Jurkat, Clone E6-1 (cell line): ENCODE measurements around the gene CPM.
"Not testable (repeated sequence)": the region's sequence is repeated elsewhere in the genome, so short reads cannot be mapped to it uniquely, and the experiment has no call there.

ENCODE experiments used
- DNase-seq: peaks from one replicate; pipeline ENCODE4 v3.0.0-alpha.2; 2011; ENCODE audit warnings: low read depth, low spot score
- H3K4me3 ChIP-seq: 2 replicates; pipeline ENCODE4 v1.5.1; 2011; ENCODE audit warnings: mild to moderate bottlenecking, low read length, control low read depth, moderate library complexity

Gene CPM

DNA sequence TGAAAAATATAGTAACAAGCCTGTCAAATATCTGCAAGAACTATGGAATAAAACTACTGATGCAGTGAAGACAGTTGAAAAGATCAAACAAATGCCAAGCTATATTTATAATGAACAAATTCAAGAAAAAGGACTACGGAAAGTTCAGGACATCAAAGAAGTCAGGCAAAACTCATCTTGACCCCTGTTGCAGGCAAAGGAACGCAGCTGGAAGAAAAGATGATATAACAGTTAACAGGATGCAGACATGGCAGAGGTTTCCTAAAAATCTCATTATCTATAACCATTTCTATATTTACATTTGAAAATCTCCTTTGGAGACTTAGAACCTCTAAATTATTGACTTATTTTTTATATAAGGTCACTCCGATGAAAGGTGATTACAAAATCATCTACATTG is 90.8 kb downstream of the CPM start:
- DNase-seq = no peak
- no peak overlapping the region for H3K4me3 ChIP-seq

DNA sequence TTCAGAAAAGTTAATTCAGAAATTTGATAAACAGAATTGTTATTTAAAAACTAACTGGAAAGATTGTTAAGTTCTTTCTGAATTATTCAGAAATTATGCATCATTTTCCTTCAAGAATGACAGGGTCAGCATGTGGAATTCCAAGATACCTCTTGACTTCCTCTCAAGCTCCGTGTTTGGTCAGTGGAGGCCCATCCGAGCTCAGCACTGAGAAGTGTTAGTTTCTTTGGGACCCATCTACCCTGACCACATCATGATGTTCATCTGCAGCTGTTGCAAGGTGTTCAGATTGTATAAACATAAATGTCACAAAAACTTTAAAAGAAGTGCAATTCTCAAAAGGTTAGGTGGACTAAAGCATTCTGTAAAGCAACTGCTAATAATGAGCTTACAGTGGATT is 91.3 kb downstream of the CPM start:
- no peak for DNase-seq

GRCh38 chr12:68841175-68841574 is 91.8 kb downstream of the CPM start:
- H3K4me3 ChIP-seq, DNase-seq: not testable (repeated sequence)

More for the DNA sequence above, 91.3 kb downstream of the CPM start:
- no peak overlapping the region for H3K4me3 ChIP-seq

DNA sequence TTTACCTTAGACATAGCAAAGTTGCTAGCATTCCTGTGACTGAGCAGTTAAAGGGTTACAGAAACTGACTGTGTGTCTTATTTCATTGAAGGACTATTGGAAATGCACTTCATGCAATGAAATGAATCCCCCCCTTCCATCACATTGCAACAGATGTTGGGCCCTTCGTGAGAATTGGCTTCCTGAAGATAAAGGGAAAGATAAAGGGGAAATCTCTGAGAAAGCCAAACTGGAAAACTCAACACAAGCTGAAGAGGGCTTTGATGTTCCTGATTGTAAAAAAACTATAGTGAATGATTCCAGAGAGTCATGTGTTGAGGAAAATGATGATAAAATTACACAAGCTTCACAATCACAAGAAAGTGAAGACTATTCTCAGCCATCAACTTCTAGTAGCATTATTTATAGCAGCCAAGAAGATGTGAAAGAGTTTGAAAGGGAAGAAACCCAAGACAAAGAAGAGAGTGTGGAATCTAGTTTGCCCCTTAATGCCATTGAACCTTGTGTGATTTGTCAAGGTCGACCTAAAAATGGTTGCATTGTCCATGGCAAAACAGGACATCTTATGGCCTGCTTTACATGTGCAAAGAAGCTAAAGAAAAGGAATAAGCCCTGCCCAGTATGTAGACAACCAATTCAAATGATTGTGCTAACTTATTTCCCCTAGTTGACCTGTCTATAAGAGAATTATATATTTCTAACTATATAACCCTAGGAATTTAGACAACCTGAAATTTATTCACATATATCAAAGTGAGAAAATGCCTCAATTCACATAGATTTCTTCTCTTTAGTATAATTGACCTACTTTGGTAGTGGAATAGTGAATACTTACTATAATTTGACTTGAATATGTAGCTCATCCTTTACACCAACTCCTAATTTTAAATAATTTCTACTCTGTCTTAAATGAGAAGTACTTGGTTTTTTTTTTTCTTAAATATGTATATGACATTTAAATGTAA is 93.5 kb downstream of the CPM start:
- H3K4me3 ChIP-seq = no peak overlapping the region
- no peak for DNase-seq

DNA sequence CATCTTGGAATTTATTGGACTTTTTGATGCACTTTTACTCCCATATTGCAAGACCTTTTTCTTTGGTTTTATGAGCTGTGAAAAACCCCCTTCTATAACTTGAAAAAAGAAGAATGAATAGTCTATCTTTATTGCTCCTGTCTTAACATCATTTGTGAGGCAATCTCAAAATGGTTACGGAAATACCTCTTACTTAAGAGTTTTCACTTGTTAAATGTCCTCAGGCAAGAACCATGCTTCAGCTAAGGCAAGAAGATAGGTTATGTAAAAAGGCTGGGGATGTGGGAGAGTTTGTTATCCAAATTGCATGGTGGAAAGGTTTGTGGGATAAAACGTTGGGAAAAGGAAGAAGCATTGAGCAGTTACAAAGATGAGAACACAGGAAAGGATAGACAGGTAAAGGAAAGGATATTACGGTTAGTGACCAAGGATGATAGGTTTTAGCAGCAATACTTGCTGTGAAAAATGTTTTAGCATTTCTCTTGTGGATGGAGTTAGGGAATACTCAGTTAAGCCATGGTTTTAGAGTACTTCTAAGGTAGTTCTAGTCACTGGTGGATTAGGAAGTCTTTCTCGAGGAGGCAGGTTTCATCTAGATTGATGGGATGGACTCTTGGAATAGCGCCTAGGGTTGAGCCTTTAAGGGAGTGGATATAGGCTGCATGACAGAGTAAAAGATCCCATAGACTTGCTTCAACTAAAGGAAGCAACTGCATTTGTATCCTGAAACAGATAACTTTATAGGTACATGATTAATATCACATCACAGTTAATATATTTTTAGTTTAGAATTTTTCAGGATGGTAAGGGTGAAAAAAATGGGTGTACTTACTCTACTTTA is 94.7 kb downstream of the CPM start:
- DNase-seq = no peak
- H3K4me3 ChIP-seq = no peak overlapping the region

- no peak overlapping the region for H3K4me3 ChIP-seq
- DNase-seq = no peak
Observed at GRCh38 chr12:68837215-68837614, 95.8 kb downstream of the CPM start.

DNA sequence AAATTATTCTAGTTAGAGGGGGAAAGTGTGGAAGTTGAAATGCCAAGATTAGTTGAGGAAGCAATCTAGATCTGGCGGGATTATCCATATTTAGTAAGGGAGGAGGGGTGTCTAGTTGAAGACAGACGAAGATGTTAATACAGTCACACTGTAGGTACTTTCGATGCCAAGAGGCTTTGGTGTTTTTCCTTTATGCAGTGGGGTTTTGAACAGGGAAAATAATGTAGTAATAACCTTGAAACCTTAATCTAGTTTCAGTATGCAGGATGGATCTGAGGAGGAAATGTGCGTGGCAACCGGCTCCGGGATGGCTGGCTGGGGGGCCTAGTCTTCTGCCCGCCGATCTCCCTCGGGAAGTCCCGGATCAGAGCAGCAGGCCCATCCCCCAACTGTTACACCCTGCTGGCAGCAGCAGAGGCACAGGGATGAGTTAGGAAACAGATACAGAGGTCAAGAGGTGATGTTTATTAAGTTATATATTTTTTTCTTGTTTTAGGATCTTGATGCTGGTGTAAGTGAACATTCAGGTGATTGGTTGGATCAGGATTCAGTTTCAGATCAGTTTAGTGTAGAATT is 97.5 kb downstream of the CPM start:
- no peak for DNase-seq
- no peak overlapping the region for H3K4me3 ChIP-seq

GRCh38 chr12:68833508-68833907 is 99.5 kb downstream of the CPM start:
- DNase-seq = no peak
- H3K4me3 ChIP-seq = no peak overlapping the region

DNA sequence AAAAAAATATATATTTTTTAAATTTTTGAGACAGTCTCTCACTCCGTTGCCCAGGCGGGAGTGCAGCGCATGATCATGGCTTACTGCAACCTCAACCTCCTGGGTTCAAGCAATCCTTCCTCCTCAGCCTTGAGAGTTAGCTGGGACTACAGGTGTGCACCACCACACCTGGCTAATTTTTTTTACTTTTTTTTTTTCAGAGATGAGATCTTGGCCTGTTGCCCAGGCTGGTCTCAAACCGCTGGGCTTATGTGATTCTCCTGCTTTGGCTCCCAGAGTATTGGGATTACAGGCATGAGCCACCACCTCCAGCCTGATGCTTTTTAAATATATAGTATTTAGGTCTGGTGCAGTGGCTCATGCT is 100.5 kb downstream of the CPM start:
- no peak for DNase-seq
- no peak overlapping the region for H3K4me3 ChIP-seq

- no peak for DNase-seq
- no peak overlapping the region for H3K4me3 ChIP-seq
Observed at GRCh38 chr12:68831751-68832503, 101.0 kb downstream of the CPM start.

DNA sequence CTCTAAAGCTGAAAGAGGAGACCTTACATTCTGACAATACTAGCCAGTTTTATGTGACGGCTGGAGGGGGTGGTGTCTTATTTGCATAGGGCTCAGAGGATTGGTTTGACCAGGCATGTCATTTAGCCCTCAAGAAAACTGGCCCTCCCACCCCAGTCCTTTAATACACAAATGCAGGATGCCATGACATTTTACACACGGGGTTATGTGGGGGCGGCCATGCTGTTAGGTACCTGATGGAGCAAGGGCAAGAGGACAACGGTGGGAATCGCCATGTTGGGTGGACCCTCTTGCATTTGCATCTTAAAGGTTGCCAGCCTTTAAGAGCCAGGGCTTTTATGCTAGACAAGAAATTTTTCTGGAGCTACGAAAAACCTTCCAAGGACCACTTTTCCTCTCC is 101.7 kb downstream of the CPM start:
- DNase-seq = no peak
- no peak overlapping the region for H3K4me3 ChIP-seq

DNA sequence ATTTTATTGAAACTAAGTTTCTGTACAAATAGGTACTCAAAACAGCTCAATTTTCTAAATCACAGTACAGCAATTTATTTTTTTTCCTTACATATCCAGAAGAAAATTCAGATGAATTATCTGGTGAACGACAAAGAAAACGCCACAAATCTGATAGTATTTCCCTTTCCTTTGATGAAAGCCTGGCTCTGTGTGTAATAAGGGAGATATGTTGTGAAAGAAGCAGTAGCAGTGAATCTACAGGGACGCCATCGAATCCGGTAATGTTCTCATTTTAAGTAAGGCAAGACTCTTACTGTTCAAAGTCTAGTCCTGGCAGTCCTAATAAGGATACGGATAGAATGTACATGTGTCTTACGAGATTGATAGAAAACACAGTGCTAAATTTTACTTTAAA is 104.3 kb downstream of the CPM start:
- DNase-seq = no peak
- H3K4me3 ChIP-seq = no peak overlapping the region

DNA sequence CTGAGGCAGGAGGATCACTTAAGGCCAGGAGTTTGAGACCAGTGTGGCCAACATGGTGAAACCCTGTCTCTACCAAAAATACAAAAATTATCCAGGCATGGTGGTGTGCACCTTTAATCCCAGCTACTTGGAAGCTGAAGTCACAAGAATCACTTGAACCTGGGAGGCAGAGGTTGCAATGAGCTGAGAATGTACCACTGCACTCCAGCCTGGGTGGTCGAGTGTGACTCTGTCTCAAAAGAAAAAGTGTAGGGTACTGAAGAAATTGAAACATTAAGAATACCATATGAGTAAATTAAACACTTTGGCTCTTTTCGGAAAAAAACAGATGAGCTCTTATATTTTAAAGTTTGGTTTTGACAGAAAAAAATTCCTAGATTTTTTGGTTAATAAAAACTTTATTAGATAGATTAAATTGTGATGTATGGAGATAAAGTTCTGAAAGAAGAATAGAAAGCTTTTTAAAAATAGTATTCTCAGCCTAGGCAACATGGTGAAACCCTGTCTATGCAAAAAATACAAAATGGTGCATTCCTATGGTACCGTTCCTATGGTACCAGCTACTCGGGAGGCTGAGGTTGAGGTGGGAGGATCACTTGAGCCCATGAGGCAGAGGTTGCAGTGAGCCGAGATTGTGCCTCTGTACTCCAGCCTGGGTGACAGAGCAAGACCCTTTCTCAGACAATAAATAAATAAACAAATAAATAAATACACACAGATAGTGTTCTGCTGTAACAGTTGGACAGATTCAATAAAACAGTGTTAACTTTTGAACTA is 104.9 kb downstream of the CPM start:
- no peak overlapping the region for H3K4me3 ChIP-seq
- no peak for DNase-seq

DNA sequence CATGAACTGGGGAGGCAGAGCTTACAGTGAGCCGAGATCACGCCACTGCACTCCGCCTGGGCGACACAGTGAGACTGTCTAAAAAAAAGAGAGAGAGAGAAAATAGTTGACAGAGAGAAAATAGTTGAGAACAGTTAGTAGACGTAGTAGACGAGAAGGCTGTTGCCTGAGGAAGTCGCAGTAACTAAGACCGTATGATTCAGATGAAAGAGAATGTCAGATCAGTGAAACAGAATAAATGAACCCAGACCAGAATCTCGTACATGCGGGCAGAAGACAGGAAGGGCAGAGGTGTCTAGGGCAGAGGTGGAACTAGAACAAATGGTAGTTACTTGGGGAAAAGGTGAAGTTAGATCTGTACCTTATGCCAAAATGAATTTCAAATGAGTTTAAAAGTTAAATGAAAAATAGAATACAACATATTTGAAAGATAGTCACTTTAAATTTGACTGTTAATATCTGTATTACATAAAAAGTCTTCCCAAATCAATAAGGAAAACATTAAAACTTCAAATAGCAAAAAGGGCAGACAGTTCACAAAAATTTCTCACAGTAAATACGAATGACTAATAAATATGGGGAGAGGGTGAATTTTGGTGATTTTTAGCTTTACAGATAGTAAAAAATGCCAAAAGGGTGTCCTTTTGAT is 107.3 kb downstream of the CPM start:
- H3K4me3 ChIP-seq = no peak overlapping the region
- DNase-seq = no peak

DNA sequence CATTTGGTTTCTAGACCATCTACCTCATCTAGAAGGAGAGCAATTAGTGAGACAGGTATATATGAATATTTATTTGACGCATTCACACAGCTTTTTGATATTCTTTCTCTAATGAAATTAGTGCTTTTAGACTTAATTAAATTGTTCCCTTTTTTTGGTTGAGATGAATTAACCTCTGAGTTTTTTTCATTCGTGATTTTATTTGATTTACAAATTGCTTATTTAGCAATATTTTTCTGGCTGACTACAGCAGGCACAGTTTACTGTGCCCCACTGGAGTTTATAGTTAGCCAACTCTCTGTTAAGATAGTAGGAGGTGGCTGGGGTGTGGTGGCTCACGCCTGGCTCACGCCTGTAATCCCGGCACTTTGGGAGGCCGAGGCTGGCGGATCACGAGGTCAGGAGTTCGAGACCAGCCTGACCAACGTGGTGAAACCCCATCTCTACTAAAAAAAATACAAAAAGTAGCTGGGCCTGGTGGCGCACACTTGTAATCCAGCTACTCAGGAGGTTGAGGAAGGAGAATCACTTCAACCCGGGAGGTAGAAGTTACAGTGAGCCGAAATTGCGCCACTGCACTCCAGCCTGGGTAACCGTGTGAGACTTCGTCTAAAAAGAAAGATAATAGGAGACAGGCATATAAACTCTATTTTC is 108.2 kb downstream of the CPM start:
- no peak overlapping the region for H3K4me3 ChIP-seq
- DNase-seq = no peak

DNA sequence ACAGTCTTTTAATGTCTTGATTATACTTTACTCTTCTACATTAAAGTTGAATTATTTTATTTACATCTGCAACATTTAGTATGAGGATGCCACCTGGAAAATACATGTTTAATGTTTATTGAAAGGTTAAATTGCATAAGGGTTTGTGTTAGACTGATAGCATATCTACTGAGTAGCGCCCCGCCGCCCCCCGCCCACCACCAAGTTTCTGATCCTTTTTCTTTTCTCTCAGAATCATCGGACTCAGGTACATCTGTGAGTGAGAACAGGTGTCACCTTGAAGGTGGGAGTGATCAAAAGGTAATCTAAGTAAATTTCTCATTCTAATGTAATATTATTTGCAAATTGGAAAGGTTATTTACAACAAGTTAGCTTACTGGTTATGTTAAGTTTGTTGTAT is 108.8 kb downstream of the CPM start:
- no peak overlapping the region for H3K4me3 ChIP-seq
- DNase-seq = no peak

DNA sequence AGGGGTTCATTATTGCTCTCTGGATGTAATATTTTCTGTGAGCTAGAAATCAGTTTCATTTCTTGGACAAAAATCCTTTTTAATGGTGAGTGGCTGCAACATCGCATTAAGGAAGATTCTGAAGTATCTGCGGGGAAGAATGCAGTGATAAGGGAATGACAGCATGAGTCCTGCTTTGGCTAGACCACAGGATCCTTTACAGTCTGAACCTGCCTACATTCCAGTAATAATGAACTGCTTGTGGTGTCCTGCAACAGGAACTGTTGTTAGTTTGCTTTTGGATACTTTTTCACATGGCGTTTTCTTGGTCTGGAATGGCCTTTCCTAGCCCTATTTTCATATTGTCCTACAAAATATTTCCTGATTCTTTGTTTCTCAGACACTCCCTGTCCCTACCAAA is 109.3 kb downstream of the CPM start:
- no peak for DNase-seq
- no peak overlapping the region for H3K4me3 ChIP-seq
